ENCODE results near the gene PSMD14.

DNA sequence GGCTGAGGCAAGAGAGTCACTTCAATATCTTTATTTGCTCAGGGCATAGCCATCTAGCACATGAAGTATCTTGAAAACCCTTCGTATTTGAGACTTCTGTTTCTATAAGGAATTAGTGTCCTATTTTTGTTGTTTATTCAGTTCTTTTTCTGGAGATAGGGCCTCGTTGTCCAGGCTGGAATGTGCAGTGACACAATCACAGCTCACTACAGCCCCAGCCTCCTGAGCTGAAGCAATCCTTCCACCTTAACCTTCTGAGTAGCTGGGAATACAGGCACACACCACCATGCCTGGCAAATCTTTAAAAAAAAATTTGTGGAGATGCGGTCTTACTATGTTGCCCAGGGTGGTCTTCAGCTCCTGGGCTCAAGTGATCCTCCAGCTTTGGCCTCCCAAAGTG, 50.6 kb downstream of the PSMD14 start:
- no peak for TF ChIP-seq POLR2AphosphoS5 (IDR thresholded peaks at IDR 0.05; ENCODE audit: low read depth, low read length)
- TF ChIP-seq, protein P1, sequence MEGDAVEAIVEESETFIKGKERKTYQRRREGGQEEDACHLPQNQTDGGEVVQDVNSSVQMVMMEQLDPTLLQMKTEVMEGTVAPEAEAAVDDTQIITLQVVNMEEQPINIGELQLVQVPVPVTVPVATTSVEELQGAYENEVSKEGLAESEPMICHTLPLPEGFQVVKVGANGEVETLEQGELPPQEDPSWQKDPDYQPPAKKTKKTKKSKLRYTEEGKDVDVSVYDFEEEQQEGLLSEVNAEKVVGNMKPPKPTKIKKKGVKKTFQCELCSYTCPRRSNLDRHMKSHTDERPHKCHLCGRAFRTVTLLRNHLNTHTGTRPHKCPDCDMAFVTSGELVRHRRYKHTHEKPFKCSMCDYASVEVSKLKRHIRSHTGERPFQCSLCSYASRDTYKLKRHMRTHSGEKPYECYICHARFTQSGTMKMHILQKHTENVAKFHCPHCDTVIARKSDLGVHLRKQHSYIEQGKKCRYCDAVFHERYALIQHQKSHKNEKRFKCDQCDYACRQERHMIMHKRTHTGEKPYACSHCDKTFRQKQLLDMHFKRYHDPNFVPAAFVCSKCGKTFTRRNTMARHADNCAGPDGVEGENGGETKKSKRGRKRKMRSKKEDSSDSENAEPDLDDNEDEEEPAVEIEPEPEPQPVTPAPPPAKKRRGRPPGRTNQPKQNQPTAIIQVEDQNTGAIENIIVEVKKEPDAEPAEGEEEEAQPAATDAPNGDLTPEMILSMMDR (IDR thresholded peaks at IDR 0.05): no peak
- TF ChIP-seq, protein P2, sequence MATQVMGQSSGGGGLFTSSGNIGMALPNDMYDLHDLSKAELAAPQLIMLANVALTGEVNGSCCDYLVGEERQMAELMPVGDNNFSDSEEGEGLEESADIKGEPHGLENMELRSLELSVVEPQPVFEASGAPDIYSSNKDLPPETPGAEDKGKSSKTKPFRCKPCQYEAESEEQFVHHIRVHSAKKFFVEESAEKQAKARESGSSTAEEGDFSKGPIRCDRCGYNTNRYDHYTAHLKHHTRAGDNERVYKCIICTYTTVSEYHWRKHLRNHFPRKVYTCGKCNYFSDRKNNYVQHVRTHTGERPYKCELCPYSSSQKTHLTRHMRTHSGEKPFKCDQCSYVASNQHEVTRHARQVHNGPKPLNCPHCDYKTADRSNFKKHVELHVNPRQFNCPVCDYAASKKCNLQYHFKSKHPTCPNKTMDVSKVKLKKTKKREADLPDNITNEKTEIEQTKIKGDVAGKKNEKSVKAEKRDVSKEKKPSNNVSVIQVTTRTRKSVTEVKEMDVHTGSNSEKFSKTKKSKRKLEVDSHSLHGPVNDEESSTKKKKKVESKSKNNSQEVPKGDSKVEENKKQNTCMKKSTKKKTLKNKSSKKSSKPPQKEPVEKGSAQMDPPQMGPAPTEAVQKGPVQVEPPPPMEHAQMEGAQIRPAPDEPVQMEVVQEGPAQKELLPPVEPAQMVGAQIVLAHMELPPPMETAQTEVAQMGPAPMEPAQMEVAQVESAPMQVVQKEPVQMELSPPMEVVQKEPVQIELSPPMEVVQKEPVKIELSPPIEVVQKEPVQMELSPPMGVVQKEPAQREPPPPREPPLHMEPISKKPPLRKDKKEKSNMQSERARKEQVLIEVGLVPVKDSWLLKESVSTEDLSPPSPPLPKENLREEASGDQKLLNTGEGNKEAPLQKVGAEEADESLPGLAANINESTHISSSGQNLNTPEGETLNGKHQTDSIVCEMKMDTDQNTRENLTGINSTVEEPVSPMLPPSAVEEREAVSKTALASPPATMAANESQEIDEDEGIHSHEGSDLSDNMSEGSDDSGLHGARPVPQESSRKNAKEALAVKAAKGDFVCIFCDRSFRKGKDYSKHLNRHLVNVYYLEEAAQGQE (IDR thresholded peaks at IDR 0.05; ENCODE audit: insufficient read depth in 1 of 2, low read depth in 2 of 2, low read length in 1 of 2): no peak

Measured in Panc1 (cell line).